Head of caudate nucleus (tissue), 42 donors: Measurements from ENCODE around the gene MYO1D.
A peak's percentile ranks its signal among the peaks of the same experiment; 100 is the strongest.

ENCODE experiments used
- DNase-seq, 42 donors: peaks; one replicate each; pipeline versions ENCODE4 v3.0.0 to v3.0.0-alpha.2; 2020 to 2021; ENCODE audit warnings: mixed read lengths in 7 of 42
- intact Hi-C: fragments of 100-400 bp; cut with DNase I; formaldehyde crosslinking; loops from one replicate; pipeline ENCODE4 v1.15.0; 2022

MYO1D gene

GRCh38 chr17:32869345-32870026 is 7.4 kb downstream of the MYO1D start:
- intact Hi-C loops: no loop called here
- DNase-seq: no peak

- DNase-seq: peak in 9 of 42 donors; percentile 7 to 58 (median 29)
- intact Hi-C loops: no loop called here
These were observed 11.8 kb downstream of the MYO1D start for GRCh38 chr17:32865141-32865540.

- DNase-seq: no peak
- intact Hi-C loops: no loop called here
These were observed 13.4 kb downstream of the MYO1D start for GRCh38 chr17:32863559-32863958.

- no peak for DNase-seq
- intact Hi-C loops: no loop called here
These were observed 14.0 kb downstream of the MYO1D start for GRCh38 chr17:32862940-32863339.

GRCh38 chr17:32861981-32862380 is 14.9 kb downstream of the MYO1D start:
- intact Hi-C loops: no loop called here
- DNase-seq: no peak

- intact Hi-C loops: no loop called here
- DNase-seq: no peak
These were observed 16.9 kb downstream of the MYO1D start for GRCh38 chr17:32859857-32860525.

- intact Hi-C loops: no loop called here
- no peak for DNase-seq
These were observed 21.3 kb downstream of the MYO1D start for GRCh38 chr17:32855620-32856019.

GRCh38 chr17:32854832-32855389 is 22.0 kb downstream of the MYO1D start:
- no peak for DNase-seq
- intact Hi-C loops: no loop called here

GRCh38 chr17:32854207-32854606 is 22.7 kb downstream of the MYO1D start:
- no peak for DNase-seq
- intact Hi-C loops: no loop called here

- no peak for DNase-seq
- intact Hi-C loops: no loop called here
These were observed 24.1 kb downstream of the MYO1D start for GRCh38 chr17:32852811-32853210.

GRCh38 chr17:32849879-32850278 is 27.0 kb downstream of the MYO1D start:
- intact Hi-C loops: no loop called here
- DNase-seq: no peak

GRCh38 chr17:32847977-32848376 is 28.9 kb downstream of the MYO1D start:
- no peak for DNase-seq
- intact Hi-C loops: no loop called here

- no peak for DNase-seq
- intact Hi-C loops: no loop called here
These were observed 30.8 kb downstream of the MYO1D start for GRCh38 chr17:32846143-32846542.

- no peak for DNase-seq
- intact Hi-C loops: no loop called here
These were observed 36.7 kb downstream of the MYO1D start for GRCh38 chr17:32840241-32840640.

- DNase-seq: no peak
- intact Hi-C loops: no loop called here
These were observed 40.4 kb downstream of the MYO1D start for GRCh38 chr17:32836527-32836926.

GRCh38 chr17:32835291-32835761 is 41.6 kb downstream of the MYO1D start:
- no peak for DNase-seq
- intact Hi-C loops: no loop called here

- DNase-seq: no peak
- intact Hi-C loops: no loop called here
These were observed 42.8 kb downstream of the MYO1D start for GRCh38 chr17:32834104-32834503.

- intact Hi-C loops: no loop called here
- DNase-seq: no peak
These were observed 43.4 kb downstream of the MYO1D start for GRCh38 chr17:32833526-32833925.

- intact Hi-C loops: no loop called here
- no peak for DNase-seq
These were observed 43.8 kb downstream of the MYO1D start for GRCh38 chr17:32833076-32833475.

GRCh38 chr17:32831627-32832243 is 45.2 kb downstream of the MYO1D start:
- DNase-seq: no peak
- intact Hi-C loops: no loop called here
